NCI-H1105 treated with DMSO at 0.1 percent for 48 hours (cell line): ENCODE results near the gene SHISA4.
A peak's percentile ranks its signal among the peaks of the same experiment; 100 is the strongest.

Experiments used
- DNase-seq: peaks from one replicate; lab custom pipeline; 2025; lab: John Stamatoyannopoulos, UW

The SHISA4 gene

GRCh38 chr1:201882665-201883132, 6.0 kb upstream of the SHISA4 start:
- DNase-seq: no peak

GRCh38 chr1:201883266-201883665, 5.4 kb upstream of the SHISA4 start:
- DNase-seq: no peak

- no peak for DNase-seq
Observed at GRCh38 chr1:201883786-201884185, 4.9 kb upstream of the SHISA4 start.

GRCh38 chr1:201884425-201884824, 4.3 kb upstream of the SHISA4 start:
- no peak for DNase-seq

GRCh38 chr1:201885531-201886075, 3.1 kb upstream of the SHISA4 start:
- DNase-seq: no peak

GRCh38 chr1:201886103-201886885, 2.4 kb upstream of the SHISA4 start:
- DNase-seq: no peak

- DNase-seq: no peak
Observed at GRCh38 chr1:201887116-201887866, 1.4 kb upstream of the SHISA4 start.

GRCh38 chr1:201889090-201889968, 631 bp downstream of the SHISA4 start:
- no peak for DNase-seq

GRCh38 chr1:201890223-201890622, 1.5 kb downstream of the SHISA4 start:
- no peak for DNase-seq

- DNase-seq: no peak
Observed at GRCh38 chr1:201890806-201891450, 2.2 kb downstream of the SHISA4 start.

- DNase-seq: no peak
Observed at GRCh38 chr1:201891451-201892045, 2.9 kb downstream of the SHISA4 start.

GRCh38 chr1:201892211-201892610, 3.5 kb downstream of the SHISA4 start:
- DNase-seq: no peak

- DNase-seq: no peak
Observed at GRCh38 chr1:201893431-201893830, 4.7 kb downstream of the SHISA4 start.

- DNase-seq: no peak
Observed at GRCh38 chr1:201894343-201895119, 5.8 kb downstream of the SHISA4 start.

GRCh38 chr1:201895120-201895665, 6.5 kb downstream of the SHISA4 start:
- no peak for DNase-seq

GRCh38 chr1:201895913-201896807, 7.5 kb downstream of the SHISA4 start:
- peak; percentile 81 for DNase-seq

GRCh38 chr1:201896951-201897391, 8.3 kb downstream of the SHISA4 start:
- DNase-seq: no peak

- DNase-seq: no peak
Observed at GRCh38 chr1:201898240-201898894, 9.7 kb downstream of the SHISA4 start.
